Fibroblast of mammary gland (primary cell): ENCODE data around the gene FNIP1.
"Not testable (repeated sequence)": the region's sequence is repeated elsewhere in the genome, so short reads cannot be mapped to it uniquely, and the experiment has no call there.

Experiments
- DNase-seq: peaks from one replicate; pipeline ENCODE4 v3.0.0-alpha.2; 2010; ENCODE audit warnings: low read depth
- H3K4me3 ChIP-seq: 2 replicates; pipeline ENCODE4 v1.5.1; 2011; ENCODE audit warnings: low read depth, mild to moderate bottlenecking, low read length, moderate library complexity; ENCODE audit not compliant: control insufficient read depth
- CTCF ChIP-seq: conservative IDR thresholded peaks from 2 replicates; pipeline ENCODE4 v1.5.1; 2011; ENCODE audit warnings: low read depth, low read length, inconsistent platforms; ENCODE audit not compliant: control insufficient read depth, insufficient read depth

Gene FNIP1

GRCh38 chr5:131630963-131631350 is 165.9 kb downstream of the FNIP1 start:
- no peak overlapping the region for H3K4me3 ChIP-seq
- TF ChIP-seq CTCF: no peak
- peak; percentile 44 for DNase-seq

GRCh38 chr5:131630208-131630962 is 166.4 kb downstream of the FNIP1 start:
- no peak overlapping the region for H3K4me3 ChIP-seq
- peak; percentile 57 for DNase-seq
- TF ChIP-seq CTCF: no peak

- peak; percentile 82 for DNase-seq
- H3K4me3 ChIP-seq: no peak overlapping the region
- no peak for TF ChIP-seq CTCF
Observed at GRCh38 chr5:131628990-131629389, 167.8 kb downstream of the FNIP1 start.

GRCh38 chr5:131627207-131627865 is 169.5 kb downstream of the FNIP1 start:
- no peak for DNase-seq
- no peak overlapping the region for H3K4me3 ChIP-seq
- no peak for TF ChIP-seq CTCF

- TF ChIP-seq CTCF: no peak
- no peak overlapping the region for H3K4me3 ChIP-seq
- peak; percentile 75 for DNase-seq
Observed at GRCh38 chr5:131622633-131623032, 174.2 kb downstream of the FNIP1 start.

- H3K4me3 ChIP-seq, DNase-seq: not testable (repeated sequence)
Observed at GRCh38 chr5:131621164-131621563, 175.7 kb downstream of the FNIP1 start.

GRCh38 chr5:131619102-131619501 is 177.7 kb downstream of the FNIP1 start:
- H3K4me3 ChIP-seq: no peak overlapping the region
- DNase-seq: no peak
- no peak for TF ChIP-seq CTCF
